NCI-H345 treated with DMSO at 0.1 percent for 48 hours (cell line): ENCODE measurements around the gene MAST4.

Experiments
- DNase-seq: peaks from one replicate; lab custom pipeline; 2025; ENCODE audit not compliant: unreplicated experiment; lab: John Stamatoyannopoulos, UW

Gene MAST4

DNA sequence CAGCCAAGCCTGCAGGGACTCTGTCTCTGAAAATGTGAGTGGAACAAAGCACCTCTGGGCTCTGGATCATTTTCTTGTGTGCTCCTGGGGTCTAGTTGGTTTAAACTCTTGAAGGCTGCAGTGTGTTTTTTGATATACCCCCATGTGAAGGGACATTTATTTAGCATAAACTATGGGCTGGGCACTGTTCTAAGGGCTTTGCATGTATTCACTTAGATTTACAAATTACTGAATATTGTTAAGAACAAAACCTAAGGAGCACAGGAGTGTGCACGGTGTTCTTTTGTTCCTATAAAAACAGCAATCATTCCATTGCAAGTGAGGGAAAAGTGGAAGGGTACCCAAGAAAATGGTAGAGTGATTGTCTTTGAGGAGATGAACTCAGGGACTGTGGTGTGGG, 620.4 kb downstream of the MAST4 start:
- no peak for DNase-seq
